Smooth muscle cell of the umbilical artery (primary cell): Measurements from ENCODE around the gene GARS1. TPM values are rescaled to one million over a fixed set of nuclear protein-coding genes. Genes with fewer than 3 reads are reported as not detected.

Source experiments
- total RNA-seq: library from RNA; depleted of rRNA; stranded (reverse); fragments of >200 nt; gene quantifications from 2 replicates; pipeline ENCODE4 v1.2.3, GENCODE V29; 2014

The GARS1 gene, protein sequence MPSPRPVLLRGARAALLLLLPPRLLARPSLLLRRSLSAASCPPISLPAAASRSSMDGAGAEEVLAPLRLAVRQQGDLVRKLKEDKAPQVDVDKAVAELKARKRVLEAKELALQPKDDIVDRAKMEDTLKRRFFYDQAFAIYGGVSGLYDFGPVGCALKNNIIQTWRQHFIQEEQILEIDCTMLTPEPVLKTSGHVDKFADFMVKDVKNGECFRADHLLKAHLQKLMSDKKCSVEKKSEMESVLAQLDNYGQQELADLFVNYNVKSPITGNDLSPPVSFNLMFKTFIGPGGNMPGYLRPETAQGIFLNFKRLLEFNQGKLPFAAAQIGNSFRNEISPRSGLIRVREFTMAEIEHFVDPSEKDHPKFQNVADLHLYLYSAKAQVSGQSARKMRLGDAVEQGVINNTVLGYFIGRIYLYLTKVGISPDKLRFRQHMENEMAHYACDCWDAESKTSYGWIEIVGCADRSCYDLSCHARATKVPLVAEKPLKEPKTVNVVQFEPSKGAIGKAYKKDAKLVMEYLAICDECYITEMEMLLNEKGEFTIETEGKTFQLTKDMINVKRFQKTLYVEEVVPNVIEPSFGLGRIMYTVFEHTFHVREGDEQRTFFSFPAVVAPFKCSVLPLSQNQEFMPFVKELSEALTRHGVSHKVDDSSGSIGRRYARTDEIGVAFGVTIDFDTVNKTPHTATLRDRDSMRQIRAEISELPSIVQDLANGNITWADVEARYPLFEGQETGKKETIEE
- total RNA-seq: 287 and 424 TPM in 2 replicates

DNA sequence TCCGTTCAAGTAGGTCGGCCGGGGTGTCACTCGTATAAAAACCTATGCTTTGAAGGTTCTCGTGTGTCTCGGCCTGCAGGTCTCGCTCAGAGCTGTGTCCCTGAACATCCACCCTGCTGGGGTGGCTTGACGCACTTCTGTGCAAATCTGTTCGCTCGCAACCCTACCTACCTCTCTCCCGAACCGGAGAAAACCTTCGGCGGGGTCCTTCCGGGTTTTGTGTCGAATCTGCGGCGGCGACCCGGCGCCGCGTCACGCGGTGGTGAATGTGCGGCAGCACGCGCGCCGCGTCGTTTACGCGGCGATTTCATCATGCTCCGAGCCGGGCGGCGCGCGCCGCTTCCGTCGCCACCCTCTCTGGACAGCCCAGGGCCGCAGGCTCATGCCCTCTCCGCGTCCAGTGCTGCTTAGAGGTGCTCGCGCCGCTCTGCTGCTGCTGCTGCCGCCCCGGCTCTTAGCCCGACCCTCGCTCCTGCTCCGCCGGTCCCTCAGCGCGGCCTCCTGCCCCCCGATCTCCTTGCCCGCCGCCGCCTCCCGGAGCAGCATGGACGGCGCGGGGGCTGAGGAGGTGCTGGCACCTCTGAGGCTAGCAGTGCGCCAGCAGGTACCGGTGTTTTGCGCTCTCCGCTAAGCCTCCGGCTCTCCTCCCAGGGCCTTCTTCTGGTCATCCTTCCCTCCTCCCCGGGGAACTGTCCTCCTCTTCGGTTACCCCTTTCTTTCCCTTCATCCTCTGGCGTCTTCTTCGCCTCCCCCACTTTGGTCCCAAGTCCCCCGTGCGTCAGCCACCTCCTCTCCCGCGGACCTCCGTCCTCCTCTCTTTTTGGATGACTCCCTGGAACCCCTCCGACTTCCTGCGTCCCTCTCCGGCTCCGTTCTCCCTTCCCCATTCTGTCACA, at the start of gene GARS1:
Gene GARS1 (plus strand): TSS at position 339 of the 896 bp plus-strand sequence. CDS start 44 bp downstream, at position 383.

DNA sequence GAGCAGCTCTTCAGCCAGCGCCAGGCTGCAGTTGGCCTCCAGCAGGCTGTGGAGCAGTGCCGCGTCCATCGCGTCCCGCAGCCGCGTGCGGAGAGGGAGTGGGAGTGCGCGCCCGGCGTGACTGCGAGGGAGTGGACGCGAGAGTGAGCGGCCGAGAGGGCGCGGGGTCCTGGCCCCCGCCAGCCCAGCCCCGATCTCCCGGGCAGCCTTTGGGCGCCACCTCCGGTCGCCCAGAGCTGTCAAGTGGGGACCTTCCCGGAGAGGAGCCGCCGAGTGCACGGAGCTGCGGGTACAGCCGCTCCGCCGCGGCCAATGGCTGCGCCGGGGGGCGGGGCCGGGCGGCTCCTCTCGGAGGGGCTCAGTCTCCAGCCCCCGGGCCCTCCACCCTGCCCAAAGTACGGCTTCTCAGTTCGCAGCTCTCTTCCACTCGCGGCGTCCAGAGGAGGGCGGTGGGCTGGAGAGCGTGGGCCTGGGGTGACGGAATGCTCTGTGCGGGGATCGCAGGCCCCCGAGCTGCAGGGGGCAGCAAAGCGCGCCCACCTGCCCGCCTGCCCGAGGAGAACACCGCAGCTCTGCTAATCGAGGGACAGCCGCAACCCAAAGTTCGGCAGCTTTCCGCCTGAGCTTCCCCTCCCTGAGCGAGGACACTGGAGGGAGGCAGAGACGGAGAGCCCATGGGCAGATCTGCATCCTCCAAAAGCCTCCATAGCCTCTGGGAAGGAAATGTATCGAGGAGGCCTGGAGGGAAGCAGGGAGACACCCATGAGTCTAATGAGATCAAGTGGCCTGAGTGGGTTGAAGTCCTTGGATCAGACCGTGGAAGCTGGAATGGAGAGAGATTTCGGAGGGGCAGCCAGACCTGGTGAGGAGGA, 87.8 kb downstream of the GARS1 start, which contains the start of gene CRHR2:
Gene CRHR2 (minus strand): TSS at position 245 of the 872 bp plus-strand sequence. CDS start 176 bp downstream, at position 69.

Other genes with a start within 250 kb of the GARS1 start
- 3.3 and 6.6 TPM in 2 replicates for gene NOD1, start 116.1 kb upstream of the GARS1 start, total RNA-seq
- 19.0 and 20.2 TPM in 2 replicates for gene GGCT, start 90.0 kb upstream of the GARS1 start, total RNA-seq
- gene CRHR2, start 87.6 kb downstream of the GARS1 start, total RNA-seq: not detected in 2 replicates
- gene INMT, start 157.3 kb downstream of the GARS1 start, total RNA-seq: 0.30 TPM in 1 of 2 replicates, not detected in the other
- gene MINDY4, start 176.5 kb downstream of the GARS1 start, total RNA-seq: 3.9 and 5.4 TPM in 2 replicates